Endodermal cell (in vitro differentiated cells): ENCODE results near the gene RSBN1. TPM values are rescaled to one million over a fixed set of nuclear protein-coding genes. Genes with fewer than 3 reads are reported as not detected.

Experiments used
- DNase-seq: peaks from one replicate; pipeline ENCODE4 v3.0.0-alpha.2; 2017
- H3K27ac ChIP-seq: 2 replicates; pipeline ENCODE4 v1.5.1; 2013; ENCODE audit warnings: mild to moderate bottlenecking, low read depth, low read length, moderate library complexity
- H3K27me3 ChIP-seq: 2 replicates; pipeline ENCODE4 v1.6.1; 2013; ENCODE audit warnings: mild to moderate bottlenecking, low read length, moderate library complexity; ENCODE audit not compliant: insufficient read depth, control insufficient read depth, poor library complexity, severe bottlenecking
- H3K36me3 ChIP-seq: 2 replicates; pipeline ENCODE4 v1.7.0; 2013; ENCODE audit warnings: mild to moderate bottlenecking, low read length, moderate library complexity; ENCODE audit not compliant: control insufficient read depth, insufficient read depth
- H3K4me1 ChIP-seq: one replicate; pipeline ENCODE4 v1.7.0; 2013; ENCODE audit warnings: low read length; ENCODE audit not compliant: control insufficient read depth, insufficient read depth
- H3K4me3 ChIP-seq: 2 replicates; pipeline ENCODE4 v1.5.1; 2013; ENCODE audit warnings: mild to moderate bottlenecking, low read length, moderate library complexity
- H3K9ac ChIP-seq: 2 replicates; pipeline ENCODE4 v1.6.1; 2013; ENCODE audit warnings: mild to moderate bottlenecking, low read length, moderate library complexity; ENCODE audit not compliant: poor library complexity, severe bottlenecking; ENCODE audit errors: extremely low read depth
- H3K9me3 ChIP-seq: 2 replicates; pipeline ENCODE4 v1.6.1; 2013; ENCODE audit warnings: mild to moderate bottlenecking, low read length, moderate library complexity; ENCODE audit not compliant: control insufficient read depth
- H3K27ac Mint-ChIP-seq: 2 replicates; pipeline ENCODE4 v1.8.0; 2020; ENCODE audit warnings: mixed read lengths
- H3K27me3 Mint-ChIP-seq: 2 replicates; pipeline ENCODE4 v1.8.0; 2021; ENCODE audit warnings: mild to moderate bottlenecking, mixed read lengths; ENCODE audit not compliant: insufficient read depth
- H3K36me3 Mint-ChIP-seq: 2 replicates; pipeline ENCODE4 v1.8.0; 2020; ENCODE audit warnings: low read depth, mixed read lengths
- H3K4me1 Mint-ChIP-seq: 2 replicates; pipeline ENCODE4 v1.8.0; 2020; ENCODE audit warnings: mixed read lengths
- H3K4me3 Mint-ChIP-seq: 2 replicates; pipeline ENCODE4 v1.8.0; 2020; ENCODE audit warnings: mild to moderate bottlenecking, moderate library complexity, mixed read lengths
- H3K9me3 Mint-ChIP-seq: 2 replicates; pipeline ENCODE4 v1.8.0; 2020; ENCODE audit warnings: mild to moderate bottlenecking, mixed read lengths
- WGBS, 2 experiments: methylation state at CpG; one replicate each; pipeline versions ENCODE4 v1.1.5 to v1.1.7; 2013; ENCODE audit warnings: missing lambda C conversion rate in 2 of 2, mixed read lengths in 1 of 2; ENCODE audit not compliant: insufficient coverage in 1 of 2, insufficient read length in 1 of 2; 5-methylcytosine and 5-hydroxymethylcytosine counted together
- total RNA-seq, 2 donors: library from RNA; stranded (reverse); fragmentation: NEBNext Ultra II Directional in 1 of 2; extraction: Animal tissue kit (Norgen Biotek cat#: 25700) in 1 of 2; gene quantifications; 2 replicates in 1 of 2; 3 replicates in 1 of 2; pipeline ENCODE4 v1.2.1, GENCODE V29; 2021
- TF ChIP-seq, protein P1 (sequence below): fragments of 200-600 bp; sonication (generic); conservative IDR thresholded peaks from 2 replicates; pipeline ENCODE4 v1.5.0; 2021; ENCODE audit warnings: antibody characterized with exemption, mild to moderate bottlenecking

Gene RSBN1
- total RNA-seq, 2 donors from 2014 or later, result 13.7 to 17.5 TPM

DNA sequence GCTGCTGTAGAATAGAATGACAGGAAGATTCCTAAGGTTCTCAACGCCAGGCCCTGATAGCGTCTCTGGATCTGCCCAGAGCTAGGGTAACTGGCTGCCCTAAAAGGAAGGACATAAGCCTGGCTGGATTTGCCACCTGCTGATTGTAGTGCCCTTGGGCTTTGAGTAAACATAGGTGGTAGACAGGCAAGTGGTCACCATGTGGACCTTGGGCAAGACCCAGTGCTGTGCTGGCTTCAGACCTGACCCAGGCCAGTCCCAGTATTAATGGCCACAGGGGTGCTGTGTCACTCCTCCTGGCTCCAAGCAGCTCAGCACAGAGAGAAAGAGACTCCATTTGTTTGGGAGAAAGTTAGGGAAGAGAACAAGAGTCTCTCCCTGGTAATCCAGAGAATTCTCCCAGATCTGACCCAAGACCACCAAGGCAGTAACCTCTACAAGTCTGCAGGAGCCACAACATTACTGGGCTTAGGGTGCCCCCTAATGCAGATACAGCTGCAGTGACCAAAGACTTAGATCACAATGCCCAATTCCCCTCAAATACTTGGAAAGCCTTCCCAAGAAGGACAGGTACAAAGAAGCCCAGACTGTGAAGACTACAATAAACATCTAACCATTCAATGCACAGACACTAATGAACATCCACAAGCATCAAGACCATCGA, 97.5 kb downstream of the RSBN1 start:
- Mint-ChIP-seq H3K4me1 (peaks cover 6% of the 10 kb centered on the region), H3K36me3 (peaks cover 79% of the 10 kb centered on the region), H3K4me3 (no peak overlapping the region), H3K27me3 (no peaks in the 10 kb centered on the region), H3K9me3 (peaks cover 33% of the 10 kb centered on the region), H3K27ac (peak overlapping the region; percentile 42)
- Histone ChIP-seq H3K4me3 (no peak overlapping the region), H3K9ac (no peak overlapping the region), H3K36me3 (peaks cover 77% of the 10 kb centered on the region), H3K27me3 (no peaks in the 10 kb centered on the region), H3K27ac (no peak overlapping the region), H3K4me1 (peaks cover 3% of the 10 kb centered on the region), H3K9me3 (peaks cover 42% of the 10 kb centered on the region)
- WGBS, 2 experiments, result 97% methylated on average over 3 of the region's 3 CpGs; no CpG with 5 or more reads in 1 of the 2 experiments
- TF ChIP-seq, protein P1, sequence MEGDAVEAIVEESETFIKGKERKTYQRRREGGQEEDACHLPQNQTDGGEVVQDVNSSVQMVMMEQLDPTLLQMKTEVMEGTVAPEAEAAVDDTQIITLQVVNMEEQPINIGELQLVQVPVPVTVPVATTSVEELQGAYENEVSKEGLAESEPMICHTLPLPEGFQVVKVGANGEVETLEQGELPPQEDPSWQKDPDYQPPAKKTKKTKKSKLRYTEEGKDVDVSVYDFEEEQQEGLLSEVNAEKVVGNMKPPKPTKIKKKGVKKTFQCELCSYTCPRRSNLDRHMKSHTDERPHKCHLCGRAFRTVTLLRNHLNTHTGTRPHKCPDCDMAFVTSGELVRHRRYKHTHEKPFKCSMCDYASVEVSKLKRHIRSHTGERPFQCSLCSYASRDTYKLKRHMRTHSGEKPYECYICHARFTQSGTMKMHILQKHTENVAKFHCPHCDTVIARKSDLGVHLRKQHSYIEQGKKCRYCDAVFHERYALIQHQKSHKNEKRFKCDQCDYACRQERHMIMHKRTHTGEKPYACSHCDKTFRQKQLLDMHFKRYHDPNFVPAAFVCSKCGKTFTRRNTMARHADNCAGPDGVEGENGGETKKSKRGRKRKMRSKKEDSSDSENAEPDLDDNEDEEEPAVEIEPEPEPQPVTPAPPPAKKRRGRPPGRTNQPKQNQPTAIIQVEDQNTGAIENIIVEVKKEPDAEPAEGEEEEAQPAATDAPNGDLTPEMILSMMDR, result peak; percentile 66
- peak; percentile 54 for DNase-seq

Other genes with a start within 250 kb of the RSBN1 start
- 10 to 100 TPM; 43.8 to 56.5 TPM for gene PHTF1, start 53.0 kb downstream of the RSBN1 start, total RNA-seq
- not detected for gene PTPN22, start 59.2 kb upstream of the RSBN1 start, total RNA-seq
- under 1 TPM in 1 of 2 donors, not detected in 1; 0.73 TPM for gene BCL2L15, start 75.1 kb upstream of the RSBN1 start, total RNA-seq
- 10 to 100 TPM in 1 of 2 donors, 1 to 10 TPM in 1; 9.6 to 14.7 TPM for gene AP4B1, start 92.3 kb upstream of the RSBN1 start, total RNA-seq
- gene DCLRE1B, start 92.8 kb upstream of the RSBN1 start, total RNA-seq, result 10 to 100 TPM in 1 of 2 donors, 1 to 10 TPM in 1; 7.4 to 11.0 TPM
- gene HIPK1, start 116.8 kb upstream of the RSBN1 start, total RNA-seq, result 10 to 100 TPM; 71.4 to 79.2 TPM
- 10 to 100 TPM in 1 of 2 donors, 1 to 10 TPM in 1; 4.3 to 14.8 TPM for gene OLFML3, start 167.0 kb upstream of the RSBN1 start, total RNA-seq